ENCODE measurements around the gene MYBBP1A.
A peak's percentile ranks its signal among the peaks of the same experiment; 100 is the strongest.
"Not testable (repeated sequence)": the region's sequence is repeated elsewhere in the genome, so short reads cannot be mapped to it uniquely, and the experiment has no call there.

Gene MYBBP1A

GRCh38 chr17:4554997-4555799 is at the start of gene MYBBP1A:
Gene MYBBP1A (minus strand): TSS chr17:4555384. CDS start chr17:4555324, 60 bp downstream.
- DNase-seq (ENCODE audit: extremely low read depth in 1 of 2, low read depth in 1 of 2): peak; percentile 87 to 95

GRCh38 chr17:4604736-4605135 is 49.6 kb upstream of the MYBBP1A start:
- not testable (repeated sequence) for DNase-seq (ENCODE audit: extremely low read depth in 1 of 2, low read depth in 1 of 2)

GRCh38 chr17:4604111-4604644 is 49.0 kb upstream of the MYBBP1A start:
- no peak for DNase-seq (ENCODE audit: extremely low read depth in 1 of 2, low read depth in 1 of 2)

GRCh38 chr17:4602041-4602440 is 46.9 kb upstream of the MYBBP1A start:
- DNase-seq (ENCODE audit: extremely low read depth in 1 of 2, low read depth in 1 of 2): no peak

DNA sequence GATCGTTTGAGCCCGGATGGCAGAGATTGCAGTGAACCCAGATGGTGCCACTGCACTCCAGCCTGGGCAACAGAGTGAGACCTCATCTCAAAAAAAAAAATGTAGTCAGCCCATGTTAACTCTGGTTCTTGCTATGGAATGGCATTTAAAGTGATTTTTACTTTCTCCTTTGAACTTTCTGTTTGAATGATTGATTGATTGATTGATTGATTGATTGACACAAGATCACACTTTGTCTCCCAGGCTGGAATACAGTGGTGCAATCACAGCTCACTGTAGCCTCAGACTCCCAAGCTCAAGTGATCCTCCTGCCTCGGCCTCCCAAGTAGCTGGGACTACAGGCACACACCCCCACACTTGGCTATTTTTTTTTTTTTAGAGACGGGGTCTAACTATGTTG is 46.1 kb upstream of the MYBBP1A start:
- no peak for DNase-seq (ENCODE audit: extremely low read depth in 1 of 2, low read depth in 1 of 2)

DNA sequence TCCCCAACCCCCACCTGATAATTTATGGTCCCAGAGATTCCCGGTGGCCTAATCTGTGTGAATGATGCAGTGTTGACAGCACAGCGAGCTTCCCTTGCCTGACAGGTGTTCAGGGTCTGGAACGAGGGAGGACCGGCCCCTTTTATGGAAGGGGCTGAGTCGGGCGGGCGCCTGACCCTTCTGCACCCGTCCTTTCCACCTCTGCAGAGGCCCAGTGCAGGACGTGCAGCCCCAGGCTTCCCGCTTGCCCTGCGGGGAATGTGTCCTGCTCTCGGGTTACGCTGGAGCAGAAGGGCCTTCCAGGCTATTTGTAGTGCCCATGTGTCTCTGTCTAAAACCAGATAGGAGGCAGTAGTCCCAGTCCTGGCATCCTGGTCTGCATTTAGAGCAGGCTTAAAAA is 45.4 kb upstream of the MYBBP1A start:
- no peak for DNase-seq (ENCODE audit: extremely low read depth in 1 of 2, low read depth in 1 of 2)

DNA sequence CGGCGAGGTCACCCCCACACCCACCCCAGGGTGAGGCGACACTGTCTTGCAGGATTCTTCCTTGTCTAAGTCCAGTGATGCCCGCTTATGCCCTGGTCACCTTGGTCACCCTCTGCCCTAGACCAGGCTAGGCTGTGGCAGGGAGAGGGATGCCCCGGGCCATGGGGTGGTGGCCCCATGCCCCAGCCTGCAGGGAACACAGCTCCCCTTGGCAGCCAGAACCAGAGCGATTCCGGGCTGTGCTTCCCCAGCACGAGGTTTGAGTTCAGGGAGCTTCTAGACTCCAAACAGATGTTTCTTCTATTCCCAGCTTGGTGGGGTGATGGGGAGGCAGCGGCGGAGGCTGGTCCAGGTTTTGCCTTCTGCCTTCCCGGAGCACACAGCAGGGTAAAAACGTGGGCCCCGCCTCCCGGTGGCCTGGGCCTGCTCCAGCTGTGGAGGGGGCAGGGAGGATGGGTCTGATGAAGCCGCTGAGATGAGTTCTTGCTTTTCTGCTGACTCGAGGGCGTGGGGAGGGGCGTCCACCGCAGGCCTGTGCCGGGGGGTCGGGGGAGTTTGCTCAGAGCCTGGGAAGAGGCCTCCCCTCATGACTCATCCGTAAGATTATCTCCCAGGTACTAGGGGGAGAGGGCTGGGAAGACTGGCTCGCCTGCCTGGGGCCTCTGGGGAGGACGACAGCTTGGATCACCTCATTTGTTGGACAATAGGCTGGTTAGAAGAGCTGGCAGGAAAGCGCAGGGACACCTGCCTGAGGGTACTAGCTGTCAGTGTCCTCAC is 44.5 kb upstream of the MYBBP1A start:
- no peak for DNase-seq (ENCODE audit: extremely low read depth in 1 of 2, low read depth in 1 of 2)

GRCh38 chr17:4598776-4599504 is 43.8 kb upstream of the MYBBP1A start:
- no peak for DNase-seq (ENCODE audit: extremely low read depth in 1 of 2, low read depth in 1 of 2)

GRCh38 chr17:4597975-4598374 is 42.8 kb upstream of the MYBBP1A start:
- no peak for DNase-seq (ENCODE audit: extremely low read depth in 1 of 2, low read depth in 1 of 2)

DNA sequence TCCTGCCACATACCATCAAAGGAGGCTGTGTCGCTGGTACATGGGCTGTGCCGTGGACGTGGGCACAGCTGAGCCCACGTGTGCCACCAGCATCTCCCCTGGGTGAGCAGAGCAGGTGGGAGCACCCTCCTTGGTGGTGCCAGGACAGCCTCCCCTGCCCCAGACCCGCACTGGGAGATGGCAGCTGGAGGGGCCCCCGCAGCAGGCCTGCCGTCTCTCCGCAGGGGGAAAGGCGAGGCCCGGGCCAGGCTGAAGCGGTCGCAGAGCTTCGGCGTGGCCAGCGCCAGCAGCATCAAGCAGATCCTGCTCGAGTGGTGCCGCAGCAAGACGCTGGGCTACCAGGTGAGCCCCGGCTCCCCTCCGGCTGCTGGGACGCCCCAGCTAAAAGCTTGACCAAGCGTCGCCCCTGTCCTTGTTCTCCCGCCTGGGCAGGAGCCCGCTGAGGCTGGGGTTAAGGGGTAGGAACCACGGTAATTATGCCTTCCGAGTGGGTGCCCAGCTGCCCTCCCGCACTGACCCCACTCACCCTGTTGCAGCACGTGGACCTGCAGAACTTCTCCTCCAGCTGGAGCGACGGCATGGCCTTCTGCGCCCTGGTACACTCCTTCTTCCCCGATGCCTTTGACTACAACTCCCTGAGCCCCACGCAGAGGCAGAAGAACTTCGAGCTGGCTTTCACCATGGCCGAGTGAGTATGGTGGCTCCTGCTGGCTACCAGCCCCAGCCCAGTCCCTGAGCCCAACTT is 41.6 kb upstream of the MYBBP1A start:
- no peak for DNase-seq (ENCODE audit: extremely low read depth in 1 of 2, low read depth in 1 of 2)

GRCh38 chr17:4595685-4596342 is 40.6 kb upstream of the MYBBP1A start:
- DNase-seq (ENCODE audit: extremely low read depth in 1 of 2, low read depth in 1 of 2): not testable (repeated sequence)

GRCh38 chr17:4594931-4595684 is 39.9 kb upstream of the MYBBP1A start:
- DNase-seq (ENCODE audit: extremely low read depth in 1 of 2, low read depth in 1 of 2): no peak

- no peak for DNase-seq (ENCODE audit: extremely low read depth in 1 of 2, low read depth in 1 of 2)
Observed at GRCh38 chr17:4594406-4594805, 39.2 kb upstream of the MYBBP1A start.

DNA sequence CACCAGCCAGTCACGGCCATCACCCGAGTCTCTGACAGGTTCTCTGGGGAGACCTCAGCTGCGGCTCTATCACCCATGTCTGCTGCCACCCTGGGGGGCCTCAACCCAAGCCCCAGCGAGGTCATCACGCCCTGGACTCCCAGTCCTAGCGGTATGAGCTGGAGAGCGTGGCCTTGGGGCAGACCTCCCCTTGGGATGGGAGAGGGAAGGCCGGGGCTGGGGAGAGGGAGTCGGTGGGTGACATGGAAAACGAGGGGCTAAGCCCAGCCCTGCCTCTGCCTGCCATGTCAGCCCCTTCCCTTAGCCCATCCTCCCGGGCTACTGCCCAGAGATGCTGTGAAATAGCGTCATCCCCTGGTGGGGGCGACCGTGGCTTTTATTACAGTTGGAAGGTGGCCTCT is 37.8 kb upstream of the MYBBP1A start:
- DNase-seq (ENCODE audit: extremely low read depth in 1 of 2, low read depth in 1 of 2): no peak

DNA sequence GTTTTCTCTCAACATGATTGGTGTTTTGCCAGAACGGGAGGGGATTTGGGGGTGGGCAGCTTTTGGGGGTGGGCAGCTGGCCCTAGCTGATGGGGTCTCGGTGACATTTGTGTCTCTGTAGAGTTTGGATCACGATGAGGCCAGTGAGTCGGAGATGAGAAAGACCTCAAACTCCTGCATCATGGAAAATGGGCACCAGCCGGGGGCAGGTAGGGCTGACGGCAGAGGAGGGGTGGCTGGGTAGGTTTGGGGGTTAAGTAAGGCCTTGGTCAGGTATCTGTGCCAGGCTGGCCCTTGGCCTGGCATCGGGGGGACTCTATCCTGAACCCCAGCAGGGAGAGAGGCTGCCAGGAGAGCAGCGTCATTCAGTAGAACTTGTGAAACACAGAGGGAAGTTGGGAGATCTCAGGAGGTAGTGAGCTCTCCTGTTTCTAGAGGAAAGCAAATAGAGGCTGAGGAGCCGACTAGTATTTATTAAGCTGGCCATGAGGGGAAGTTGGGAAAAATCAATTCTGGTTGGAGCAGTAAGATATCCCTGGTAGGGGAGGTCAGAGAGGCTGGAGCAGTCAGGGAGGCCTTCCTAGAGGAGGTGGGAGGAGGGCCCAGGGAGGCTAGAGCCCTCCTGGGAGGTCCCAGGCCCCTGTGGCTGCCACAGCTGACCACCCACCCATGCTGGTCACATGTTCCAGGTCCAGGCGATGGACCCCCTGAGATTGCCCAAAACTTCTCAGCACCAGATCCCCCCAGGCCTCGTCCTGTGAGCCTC is 37.2 kb upstream of the MYBBP1A start:
- DNase-seq (ENCODE audit: extremely low read depth in 1 of 2, low read depth in 1 of 2): no peak

DNA sequence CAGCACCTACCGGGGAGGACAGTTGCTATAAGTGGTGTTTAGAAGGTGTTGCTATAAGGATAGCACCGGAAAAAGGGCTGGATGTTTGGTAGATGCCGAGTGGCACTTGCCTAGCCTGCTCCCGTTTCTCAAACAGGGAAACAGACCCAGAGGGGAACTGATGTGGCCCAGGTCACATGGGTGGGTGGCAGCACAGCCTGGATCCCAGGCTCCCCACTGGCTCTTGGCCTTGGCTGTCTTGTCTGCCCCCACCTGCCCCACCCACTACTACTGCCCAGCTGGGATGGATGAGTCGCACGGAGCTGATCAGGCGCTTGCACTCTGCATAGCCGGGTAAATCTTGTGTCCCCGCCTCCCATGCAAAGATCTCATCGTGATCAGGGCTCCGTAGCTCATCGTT is 36.3 kb upstream of the MYBBP1A start:
- DNase-seq (ENCODE audit: extremely low read depth in 1 of 2, low read depth in 1 of 2): no peak

- DNase-seq (ENCODE audit: extremely low read depth in 1 of 2, low read depth in 1 of 2): no peak
Observed at GRCh38 chr17:4590981-4591453, 35.8 kb upstream of the MYBBP1A start.

DNA sequence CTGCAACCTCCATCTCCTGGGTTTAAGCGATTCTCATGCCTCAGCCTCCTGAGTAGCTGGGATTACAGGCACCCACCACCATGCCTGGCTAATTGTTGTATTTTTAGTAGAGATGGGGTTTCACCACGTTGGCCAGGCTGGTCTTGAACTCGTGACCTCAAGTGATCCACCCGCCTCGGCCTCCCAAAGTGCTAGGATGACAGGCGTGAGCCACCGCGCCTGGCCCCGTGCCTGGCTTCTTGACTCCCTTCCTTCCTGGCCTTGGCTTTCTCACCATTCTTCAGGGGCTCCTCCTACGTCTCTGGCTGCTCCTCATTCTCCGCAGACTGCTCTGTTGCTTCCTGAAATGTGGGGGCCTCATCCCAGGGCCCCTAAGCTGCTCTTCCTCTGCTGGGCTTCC is 34.9 kb upstream of the MYBBP1A start:
- not testable (repeated sequence) for DNase-seq (ENCODE audit: extremely low read depth in 1 of 2, low read depth in 1 of 2)
